GM19239 (cell line): ENCODE measurements around the gene TACC2.

Experiments used
- DNase-seq: peaks from one replicate; pipeline ENCODE4 v3.0.0; 2011; ENCODE audit warnings: low spot score; ENCODE audit not compliant: insufficient read length
- FAIRE-seq: peaks from 2 replicates; lab custom pipeline; 2011; peaks lifted over from hg19 to GRCh38; lab: Jason Lieb, UNC

TACC2 gene

GRCh38 chr10:122282909-122283308 lies 293.9 kb downstream of the TACC2 start:
- FAIRE-seq (no peak), DNase-seq (no peak)

- DNase-seq (no peak), FAIRE-seq (no peak)
These were observed 296.8 kb downstream of the TACC2 start for GRCh38 chr10:122285506-122286444.

- FAIRE-seq (no peak), DNase-seq (no peak)
These were observed 297.9 kb downstream of the TACC2 start for GRCh38 chr10:122286867-122287266.

- FAIRE-seq: no peak
These were observed 298.6 kb downstream of the TACC2 start for GRCh38 chr10:122287570-122287969.

GRCh38 chr10:122288262-122288661 lies 299.3 kb downstream of the TACC2 start:
- no peak for FAIRE-seq

More at GRCh38 chr10:122287570-122287969, 298.6 kb downstream of the TACC2 start:
- DNase-seq: no peak

DNA sequence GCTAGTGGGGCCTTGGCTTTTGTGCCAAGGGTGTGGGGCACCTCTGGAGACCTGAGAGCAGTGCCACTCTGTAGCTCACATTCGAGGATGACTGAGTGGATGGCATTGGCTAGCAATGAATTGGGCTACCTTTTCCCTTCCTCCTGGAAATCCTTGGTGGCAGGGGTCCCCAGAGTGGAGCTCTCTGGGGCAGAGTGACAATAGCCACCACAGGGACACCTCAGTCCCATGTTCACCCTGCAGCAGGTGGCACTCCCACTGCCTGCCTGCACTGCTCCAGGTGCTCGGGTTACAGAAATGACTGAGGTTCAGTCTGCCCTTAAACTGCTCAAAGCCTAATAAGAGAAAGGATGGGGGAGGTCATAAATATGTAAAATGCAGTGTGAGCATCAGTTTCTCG lies 300.0 kb downstream of the TACC2 start:
- DNase-seq (no peak), FAIRE-seq (no peak)

More at GRCh38 chr10:122288262-122288661, 299.3 kb downstream of the TACC2 start:
- no peak for DNase-seq

GRCh38 chr10:122290334-122290733 lies 301.4 kb downstream of the TACC2 start:
- DNase-seq (no peak), FAIRE-seq (no peak)

- FAIRE-seq: no peak
- no peak for DNase-seq
These were observed 302.0 kb downstream of the TACC2 start for GRCh38 chr10:122290833-122291532.

GRCh38 chr10:122291739-122292138 lies 302.8 kb downstream of the TACC2 start:
- no peak for FAIRE-seq

DNA sequence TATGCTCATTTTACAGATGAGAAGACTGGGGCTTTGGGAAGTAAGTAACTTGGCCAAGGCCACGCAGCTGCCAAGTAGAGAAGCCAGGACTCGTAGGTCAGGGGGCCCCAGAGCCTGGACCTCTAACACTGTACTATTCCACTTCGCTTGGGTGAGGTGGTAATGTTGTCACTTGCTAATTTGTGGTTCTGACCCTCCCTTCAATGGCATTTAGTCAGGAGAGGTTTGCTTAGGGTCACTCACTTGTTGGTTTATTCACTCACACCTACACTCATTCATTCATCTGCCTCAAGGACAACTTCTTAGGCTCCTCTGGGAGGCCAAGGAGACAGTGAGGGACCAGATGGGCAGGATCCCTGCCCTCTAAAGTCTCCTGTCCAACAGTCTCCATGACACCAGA lies 303.4 kb downstream of the TACC2 start:
- FAIRE-seq: no peak

More at GRCh38 chr10:122291739-122292138, 302.8 kb downstream of the TACC2 start:
- DNase-seq: no peak

GRCh38 chr10:122293156-122293960 lies 304.4 kb downstream of the TACC2 start:
- no peak for FAIRE-seq

More for the DNA sequence above, 303.4 kb downstream of the TACC2 start:
- no peak for DNase-seq

DNA sequence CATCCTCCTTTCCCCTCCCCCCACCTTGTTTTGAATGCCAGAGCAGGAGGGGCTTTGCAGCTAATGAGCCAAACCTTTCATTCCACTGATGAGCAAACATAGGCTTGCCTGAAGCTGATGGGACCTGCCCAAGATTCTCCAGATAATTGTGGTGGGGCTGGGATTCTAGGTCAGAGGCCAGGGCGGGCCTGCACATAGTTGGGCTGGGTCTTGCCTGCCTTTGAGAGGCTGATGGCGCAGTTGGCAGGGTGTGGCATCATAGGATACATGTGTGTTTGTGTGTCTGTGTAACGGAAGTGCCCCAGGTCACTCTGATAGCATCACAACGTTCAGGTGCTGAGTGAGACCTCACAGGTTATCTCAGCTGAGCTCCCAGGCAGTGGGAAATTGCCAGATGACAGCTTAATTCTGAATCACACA lies 305.0 kb downstream of the TACC2 start:
- DNase-seq (no peak), FAIRE-seq (no peak)

More at GRCh38 chr10:122293156-122293960, 304.4 kb downstream of the TACC2 start:
- no peak for DNase-seq

DNA sequence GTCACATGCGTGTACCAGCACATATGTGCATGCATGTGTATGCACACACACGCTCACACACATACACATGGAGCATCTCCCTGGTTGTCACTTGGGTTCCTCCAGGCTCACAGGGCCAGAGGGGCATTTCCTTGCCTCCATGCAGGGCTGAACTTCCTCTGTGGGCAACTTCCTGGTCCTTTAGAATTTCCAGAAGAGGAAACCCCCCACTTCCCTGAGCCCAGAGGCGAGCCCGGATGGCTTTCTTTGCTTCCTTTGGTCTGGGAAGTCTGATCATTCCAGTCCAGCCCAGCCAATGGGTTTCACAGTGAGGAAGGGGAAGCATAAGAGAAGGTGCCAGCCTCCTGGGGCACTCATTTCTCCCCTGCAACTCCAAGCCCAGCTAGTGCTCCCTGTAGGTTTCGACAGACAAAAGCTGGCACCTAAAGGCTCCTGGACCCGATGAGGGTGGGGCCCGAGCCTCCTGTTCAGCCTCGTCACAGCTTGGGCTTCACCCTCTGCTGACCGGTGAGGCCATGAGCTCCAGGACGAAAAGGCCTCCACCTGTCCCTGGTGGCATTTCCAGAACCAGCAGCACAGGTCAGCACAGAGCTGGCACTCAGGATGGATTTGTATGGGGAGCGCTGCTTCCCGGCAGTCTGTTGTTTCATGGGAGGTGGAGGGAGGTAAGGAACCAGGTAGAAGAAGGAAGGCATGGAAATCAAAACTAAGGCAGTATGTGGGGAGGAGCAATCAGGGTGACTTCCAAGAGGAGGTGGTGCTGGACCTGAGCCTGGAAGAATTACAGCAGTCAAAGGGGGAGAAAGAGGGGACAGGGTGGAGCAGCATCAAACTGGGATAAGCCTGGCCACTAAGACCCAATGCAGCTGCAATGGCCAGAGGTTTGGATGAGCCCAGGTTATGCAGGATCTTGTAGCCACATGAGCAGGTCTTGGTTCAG lies 305.8 kb downstream of the TACC2 start:
- FAIRE-seq: no peak
- DNase-seq: no peak

DNA sequence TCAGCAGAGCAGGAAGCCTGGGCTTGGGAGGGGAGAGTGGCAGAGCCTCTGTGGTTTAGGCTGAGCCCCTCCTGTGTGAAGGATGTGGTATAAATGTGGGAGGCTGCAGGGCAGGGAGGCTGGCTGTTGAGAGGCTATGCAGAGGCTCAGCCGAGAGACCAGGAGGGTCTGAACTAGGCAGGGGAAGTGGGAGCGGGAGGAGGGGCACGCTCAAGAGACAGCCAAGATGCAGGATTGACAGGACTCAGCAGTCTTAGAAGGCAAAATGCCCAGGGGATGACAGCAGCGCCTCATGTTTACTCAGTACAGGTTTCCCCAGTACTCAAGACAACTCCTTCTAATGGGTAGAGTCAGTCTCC lies 306.5 kb downstream of the TACC2 start:
- DNase-seq (no peak), FAIRE-seq (no peak)

DNA sequence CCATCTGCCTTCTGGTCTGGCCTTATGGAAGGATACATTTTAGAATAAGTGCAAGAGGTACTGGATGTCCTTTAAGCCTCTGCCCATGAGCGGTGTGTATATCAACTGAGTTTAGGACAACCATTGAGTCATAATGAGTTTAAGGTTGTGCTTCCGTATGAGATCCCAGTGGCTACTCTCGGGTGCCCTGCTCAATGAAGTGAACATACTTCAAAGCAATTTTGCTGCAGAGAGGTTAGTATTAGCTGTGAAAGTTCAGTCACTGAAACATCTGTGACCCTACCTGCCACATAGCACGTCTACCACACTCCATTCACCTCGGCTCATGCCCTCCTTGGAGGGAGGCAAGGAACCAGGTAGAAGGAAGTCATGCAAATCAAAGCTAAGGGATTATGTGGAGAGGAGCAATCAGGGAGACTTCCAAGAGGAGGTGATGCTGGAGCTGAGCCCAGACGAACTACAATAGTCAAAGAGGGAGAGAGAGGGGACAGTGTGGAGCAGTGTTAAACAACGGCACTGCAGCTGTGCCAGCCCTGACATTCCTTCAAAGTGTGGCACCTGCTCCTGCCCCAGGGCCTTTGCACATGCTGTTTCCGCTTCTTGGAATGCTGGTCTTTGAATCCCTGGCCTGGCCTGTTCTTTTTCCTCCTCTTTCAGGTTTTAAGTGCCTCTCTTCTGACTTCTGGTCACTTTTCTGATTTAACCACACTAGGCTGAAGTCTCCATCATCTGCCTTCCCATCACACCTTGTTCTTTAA lies 307.6 kb downstream of the TACC2 start:
- DNase-seq (no peak), FAIRE-seq (no peak)

DNA sequence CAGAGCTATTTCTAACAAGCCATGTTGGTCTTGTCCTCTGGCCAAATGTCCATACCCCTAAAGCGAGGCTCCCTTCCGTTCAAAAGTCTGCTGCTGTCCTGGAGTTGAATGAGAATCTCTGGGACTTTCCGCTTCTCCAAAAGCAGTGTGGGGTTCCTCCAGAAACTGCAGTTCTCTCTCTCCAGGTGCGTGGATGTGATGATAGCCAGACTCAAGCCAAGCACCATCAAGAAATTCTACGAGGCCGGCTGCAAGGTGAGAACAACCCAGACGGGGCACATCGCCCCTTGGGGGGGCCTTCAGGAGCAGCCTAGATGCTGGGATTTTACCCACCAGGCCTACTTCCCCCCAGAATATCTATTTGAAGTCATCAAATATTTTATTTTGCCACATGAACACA lies 308.6 kb downstream of the TACC2 start:
- DNase-seq (no peak), FAIRE-seq (no peak)

DNA sequence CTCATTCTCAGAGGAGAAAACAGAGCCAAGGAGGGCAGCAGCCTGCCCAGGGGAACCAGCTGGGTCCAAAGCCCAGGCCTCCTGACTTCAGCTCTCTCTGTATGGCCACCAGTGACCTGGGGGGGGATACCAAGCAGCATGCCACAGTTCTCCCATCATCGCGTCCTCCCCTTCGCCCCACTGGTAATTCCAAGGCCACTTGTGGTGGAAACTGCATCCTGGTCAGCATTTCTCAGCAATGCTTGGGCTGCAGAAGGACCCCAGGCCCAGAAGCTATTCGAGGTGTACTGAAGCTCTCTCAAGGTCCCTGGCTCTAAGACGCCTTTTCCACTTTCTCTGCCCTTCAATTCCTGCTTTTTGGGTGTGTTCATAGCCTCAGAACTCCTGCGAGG lies 309.2 kb downstream of the TACC2 start:
- no peak for FAIRE-seq
- no peak for DNase-seq

- DNase-seq: peak; percentile 57
- FAIRE-seq: peak; percentile 76
These were observed 309.8 kb downstream of the TACC2 start for GRCh38 chr10:122298598-122299301.
